Activated CD8-positive, alpha-beta memory T cell treated with anti-CD3 and anti-CD28 coated beads, Interleukin-2, amount 50 U/mL, for 4 hours (primary cell): ENCODE measurements around the gene DOCK1.

Experiments
- DNase-seq: peaks from one replicate; pipeline ENCODE4 v3.0.0-alpha.2; 2020

The DOCK1 gene

DNA sequence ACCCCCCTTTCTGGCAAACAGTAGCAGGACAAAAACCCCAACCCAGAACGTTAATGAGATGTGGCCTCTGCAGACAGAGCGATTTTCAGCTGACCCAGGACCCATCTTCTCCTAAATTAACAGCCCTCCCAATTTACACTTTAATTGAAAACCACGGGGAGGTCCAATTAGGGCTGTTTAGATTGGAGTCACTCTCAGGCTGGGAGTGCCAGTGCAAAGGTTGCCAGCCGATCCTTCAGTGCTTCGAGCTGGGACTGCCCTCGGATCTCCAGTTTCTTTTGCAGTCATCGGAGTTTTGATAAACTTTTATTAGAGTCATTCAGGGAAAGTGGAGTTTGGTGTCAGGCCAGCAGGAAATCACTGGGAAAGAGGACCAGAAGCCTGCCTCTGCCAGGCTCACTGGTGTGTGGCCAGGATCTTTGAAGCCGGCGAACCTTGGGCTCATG lies 108.0 kb downstream of the DOCK1 start:
- DNase-seq, result no peak

DNA sequence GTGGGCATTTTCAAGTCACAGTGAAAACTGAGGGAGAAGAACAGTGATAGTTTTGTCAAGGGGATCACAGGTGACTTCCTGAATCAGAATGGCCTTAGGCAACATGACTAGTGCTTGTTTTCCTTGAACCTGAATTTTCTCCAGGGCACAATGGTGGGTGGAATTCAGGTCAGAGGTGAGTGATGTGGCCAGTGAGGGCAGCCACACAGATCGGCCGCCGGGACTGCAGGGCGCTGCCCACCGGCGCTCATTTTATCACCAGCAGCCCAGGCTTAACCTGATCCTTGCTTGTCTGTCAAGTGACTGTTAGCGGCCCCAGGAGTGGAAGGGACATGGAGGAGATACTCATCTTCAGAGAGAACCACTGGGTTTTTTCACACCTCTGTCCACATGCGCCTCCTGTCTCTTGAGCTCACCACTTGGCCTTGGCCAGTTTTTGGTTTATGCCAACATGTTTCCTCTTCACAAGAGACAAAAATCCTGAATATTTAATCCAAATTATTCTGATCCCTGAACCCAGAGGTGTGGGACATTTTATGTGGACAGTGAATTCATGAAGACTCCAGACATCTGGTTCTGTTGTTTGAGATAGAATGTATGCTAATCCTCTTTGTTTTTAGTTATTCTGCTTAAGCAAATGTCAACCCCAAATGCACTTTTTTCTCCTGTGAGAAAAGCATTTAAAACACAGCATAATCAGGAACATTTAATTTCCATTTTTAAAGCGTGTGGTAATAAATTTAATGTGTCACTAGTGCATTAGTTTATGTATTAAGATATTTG lies 108.7 kb downstream of the DOCK1 start:
- no peak for DNase-seq

DNA sequence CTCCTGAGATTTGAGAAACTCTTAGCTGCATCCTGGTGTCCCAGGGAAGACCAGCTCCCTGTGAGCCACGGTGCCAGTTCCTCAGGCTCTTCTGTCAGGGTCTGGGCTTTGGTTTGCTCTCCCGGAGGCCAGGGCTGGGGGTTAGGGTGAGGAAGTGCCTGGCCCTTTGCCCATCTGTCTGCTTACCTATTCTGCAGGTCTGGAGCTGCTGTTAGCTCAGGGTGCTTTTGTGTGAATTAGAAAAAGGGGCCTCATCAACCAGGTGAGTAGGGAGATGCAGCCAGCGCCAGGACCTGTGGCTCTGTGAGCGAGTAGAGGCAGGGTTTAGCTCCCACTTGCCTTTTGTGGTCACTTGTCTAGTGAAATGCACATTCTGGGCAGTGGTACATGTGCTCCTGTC lies 109.4 kb downstream of the DOCK1 start:
- no peak for DNase-seq

DNA sequence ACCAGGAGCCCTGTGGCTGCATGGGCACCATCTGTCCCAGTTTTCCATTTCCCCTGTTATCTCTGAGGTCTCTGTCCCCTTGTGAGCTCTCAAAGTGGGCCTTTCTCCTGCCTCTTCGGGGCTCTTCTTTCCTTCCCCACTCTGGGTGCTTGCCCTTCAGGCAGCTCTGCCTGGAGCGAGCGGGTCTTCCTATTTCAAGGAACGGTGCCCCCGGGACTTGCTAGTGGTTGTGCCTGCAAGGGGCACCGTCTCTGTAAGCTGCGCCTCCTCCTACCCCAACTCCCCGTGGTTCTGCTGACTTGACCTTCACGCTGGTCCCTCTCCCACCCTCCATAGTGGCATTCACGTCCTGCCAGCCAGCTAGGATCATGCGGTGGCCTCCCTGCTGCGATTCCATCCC lies 110.1 kb downstream of the DOCK1 start:
- no peak for DNase-seq

DNA sequence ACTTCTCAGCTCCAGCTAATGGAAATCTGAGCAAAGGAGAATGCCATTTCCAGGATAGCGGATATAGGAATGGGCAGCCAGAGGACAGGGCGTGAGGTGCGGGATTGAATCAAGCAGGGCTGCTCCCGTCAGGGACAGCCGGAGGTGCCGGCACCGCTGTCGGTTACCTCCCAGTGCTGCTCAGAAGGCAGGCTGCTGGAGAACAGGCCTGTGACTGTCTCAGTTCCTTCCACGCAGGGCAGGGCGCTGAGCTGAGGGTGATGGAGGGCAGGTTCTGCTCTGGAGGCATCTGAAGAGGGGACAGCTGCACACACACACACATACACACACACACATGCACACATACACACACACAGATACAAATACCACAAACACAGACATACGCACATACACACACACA lies 111.1 kb downstream of the DOCK1 start:
- DNase-seq, result no peak

DNA sequence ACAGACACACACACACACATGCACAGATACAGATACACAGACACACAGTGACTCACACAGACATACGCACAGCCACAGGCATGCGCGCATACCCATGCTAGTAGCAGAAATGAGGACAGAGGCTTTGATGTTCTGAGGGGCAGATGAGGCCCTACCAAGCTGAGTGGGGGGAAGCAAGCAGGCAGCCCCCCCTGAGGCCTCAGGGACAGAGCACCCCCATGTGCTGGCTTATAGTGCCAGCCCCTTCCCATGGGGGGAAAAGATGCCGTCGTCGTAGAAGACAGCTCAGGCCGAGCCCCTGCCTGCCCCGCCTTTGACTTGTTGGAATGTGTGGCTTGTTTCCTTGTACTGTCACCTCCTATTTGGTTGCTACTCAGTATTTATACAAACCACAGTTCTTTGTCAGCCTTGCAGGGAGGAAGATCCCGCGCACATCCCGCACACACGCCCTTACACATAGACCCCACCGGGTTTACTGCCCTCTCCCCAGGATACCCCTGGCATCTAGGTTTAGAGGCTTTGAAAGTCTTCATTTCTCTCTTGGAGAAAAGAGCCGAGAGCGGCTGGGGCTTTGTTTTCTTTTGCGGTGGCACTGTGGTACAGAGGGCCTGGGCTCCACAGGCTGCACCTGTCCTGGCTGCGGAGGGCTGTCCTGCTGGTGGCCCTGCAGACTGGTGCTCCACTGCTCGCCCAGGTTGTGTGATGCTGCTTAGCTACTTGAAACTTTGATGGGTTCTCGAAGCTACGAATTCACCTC lies 112.5 kb downstream of the DOCK1 start:
- no peak for DNase-seq

DNA sequence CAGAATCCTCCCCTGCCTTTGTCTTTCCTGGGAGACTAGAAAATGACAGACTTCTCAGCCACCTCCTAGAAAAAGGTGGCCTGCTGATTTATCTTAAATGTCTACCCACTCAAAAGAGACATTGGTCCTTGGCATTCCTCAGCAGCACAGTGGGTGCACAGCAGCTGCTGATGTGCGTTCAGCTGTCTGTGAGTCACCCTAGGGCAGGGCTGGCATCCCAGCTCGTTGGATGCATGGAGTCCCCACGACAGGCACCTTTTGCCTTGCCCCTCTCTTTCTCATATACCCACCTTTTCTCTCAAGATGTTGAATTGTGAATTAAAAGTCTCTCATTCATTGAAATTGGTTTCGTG lies 113.0 kb downstream of the DOCK1 start:
- DNase-seq, result no peak

DNA sequence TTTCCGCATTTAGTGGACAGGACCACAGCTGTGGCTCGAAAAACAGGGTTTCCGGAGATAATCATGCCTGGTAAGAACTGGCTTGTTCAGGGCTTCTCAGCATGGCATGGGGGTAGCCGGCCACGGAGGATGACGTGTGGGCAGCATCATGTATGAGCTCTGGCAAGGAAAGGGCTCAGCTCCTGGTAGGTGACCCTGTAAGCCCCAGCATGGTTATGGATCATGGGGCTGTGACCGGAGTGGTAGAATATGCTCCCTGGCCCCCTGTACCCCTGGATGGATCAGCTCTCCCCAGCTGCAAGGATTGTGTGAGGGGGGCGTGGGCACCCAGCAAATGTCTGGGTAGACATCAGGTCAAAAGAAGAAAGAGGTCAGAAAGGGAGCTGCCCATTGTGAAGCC lies 113.5 kb downstream of the DOCK1 start:
- no peak for DNase-seq

DNA sequence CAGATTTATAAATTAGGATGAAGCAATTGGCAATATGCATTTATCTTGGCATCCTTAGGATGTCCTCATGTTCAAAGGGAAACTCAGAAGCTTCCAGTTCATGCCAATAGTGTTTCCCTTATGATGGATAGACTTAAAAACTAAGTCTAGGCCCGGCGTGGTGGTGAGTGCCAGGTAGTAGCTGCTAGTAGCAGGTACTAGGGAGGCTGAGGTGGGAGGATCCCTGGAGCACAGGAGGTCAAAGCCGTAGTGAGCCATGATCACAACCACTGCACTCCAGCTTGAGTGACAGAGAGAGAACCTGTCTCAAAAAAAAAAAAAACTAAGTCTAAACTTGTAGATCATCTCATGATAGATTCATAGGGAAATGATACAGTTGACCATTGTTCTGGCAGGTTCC lies 115.0 kb downstream of the DOCK1 start:
- no peak for DNase-seq

DNA sequence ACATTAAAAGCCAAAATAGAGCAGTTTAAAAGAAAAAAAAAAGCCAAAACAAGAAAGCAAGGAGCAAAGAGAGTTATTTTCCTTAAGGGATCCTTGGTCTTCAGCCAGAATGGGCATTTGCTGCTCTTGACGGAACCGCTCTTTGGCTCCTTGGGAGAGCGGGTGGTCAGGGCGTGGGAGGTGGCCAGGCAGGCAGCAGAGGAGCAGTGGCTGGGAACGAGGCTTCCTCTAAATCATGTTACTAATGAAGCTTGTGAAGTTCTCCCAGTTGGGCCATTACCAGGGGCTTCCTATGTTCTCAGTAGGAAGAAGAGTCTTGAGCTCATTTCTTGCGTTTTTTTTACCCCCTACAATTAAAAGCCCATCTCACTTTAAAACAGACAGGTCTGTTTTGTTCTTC lies 116.6 kb downstream of the DOCK1 start:
- no peak for DNase-seq

DNA sequence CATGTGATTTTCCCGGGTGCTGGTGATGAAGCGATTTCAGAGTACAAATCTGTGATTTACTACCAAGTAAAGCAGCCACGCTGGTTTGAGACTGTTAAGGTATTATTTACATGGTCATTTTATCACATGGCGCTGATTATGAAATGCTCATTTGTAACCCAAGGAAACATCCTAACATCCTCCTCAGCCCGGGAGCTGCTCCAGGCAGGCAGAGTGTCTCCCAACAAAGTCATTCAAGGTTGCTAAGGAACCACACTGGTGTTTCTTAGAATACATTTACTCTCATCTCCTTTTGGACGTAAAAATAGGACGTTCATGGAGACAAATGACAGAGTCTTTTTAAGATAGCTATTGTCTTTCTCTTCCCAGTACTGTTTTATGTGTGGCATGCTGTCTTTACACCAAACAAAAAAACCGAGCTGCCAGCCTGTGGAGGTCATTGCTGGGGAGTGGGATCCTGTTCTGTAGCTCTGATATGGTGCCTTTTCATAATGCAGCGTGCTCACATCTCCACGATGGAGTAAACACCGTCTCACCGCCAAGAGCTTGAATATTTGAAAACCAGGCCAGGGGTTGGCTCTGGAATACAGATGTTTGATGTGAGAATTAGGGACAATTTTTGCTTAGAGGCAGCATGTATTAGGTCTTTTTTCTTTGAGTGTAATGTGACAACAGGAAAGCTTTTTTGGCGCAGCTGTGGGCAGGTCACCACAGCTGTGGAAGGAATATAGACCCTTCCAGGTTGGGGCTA lies 119.6 kb downstream of the DOCK1 start:
- no peak for DNase-seq

DNA sequence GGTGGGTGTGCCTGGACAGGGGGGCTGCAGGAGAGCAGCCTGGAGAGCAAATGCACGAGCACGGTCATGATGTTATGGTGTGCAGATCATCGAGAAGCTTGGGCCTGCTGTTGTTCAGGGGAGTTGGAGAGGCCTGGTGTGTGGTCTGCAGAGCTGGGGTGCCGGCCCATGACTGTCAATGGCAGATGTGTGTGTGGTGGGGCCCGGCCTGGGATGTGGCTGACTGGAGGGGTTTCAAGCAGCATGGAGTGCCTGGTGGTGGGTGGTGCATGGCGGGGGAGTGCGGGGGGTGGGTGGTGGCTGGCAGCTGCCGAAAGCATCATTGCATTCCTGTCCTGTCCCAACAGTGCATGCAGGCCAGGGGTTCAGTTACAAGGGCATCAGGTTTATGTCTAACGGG lies 122.6 kb downstream of the DOCK1 start:
- no peak for DNase-seq

DNA sequence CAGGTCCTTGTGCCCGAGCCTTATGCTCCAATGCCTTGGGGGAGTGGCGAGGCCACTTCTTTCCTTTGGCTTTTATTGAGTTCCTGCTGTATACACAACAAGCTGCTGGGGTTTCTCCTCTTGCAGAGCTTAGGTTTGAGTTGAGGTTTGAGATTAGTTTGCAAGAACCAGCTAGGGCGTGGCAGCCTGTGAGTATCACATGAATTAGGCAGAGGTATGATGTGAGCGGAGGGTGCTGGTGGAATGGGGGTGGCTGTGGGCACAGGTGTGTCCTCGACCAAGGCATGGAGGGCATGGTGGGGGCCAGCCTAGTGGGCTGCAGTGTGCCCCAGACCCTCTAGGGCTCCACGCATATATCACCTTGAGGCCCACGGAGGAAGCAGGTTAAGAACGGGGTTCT lies 123.3 kb downstream of the DOCK1 start:
- no peak for DNase-seq

DNA sequence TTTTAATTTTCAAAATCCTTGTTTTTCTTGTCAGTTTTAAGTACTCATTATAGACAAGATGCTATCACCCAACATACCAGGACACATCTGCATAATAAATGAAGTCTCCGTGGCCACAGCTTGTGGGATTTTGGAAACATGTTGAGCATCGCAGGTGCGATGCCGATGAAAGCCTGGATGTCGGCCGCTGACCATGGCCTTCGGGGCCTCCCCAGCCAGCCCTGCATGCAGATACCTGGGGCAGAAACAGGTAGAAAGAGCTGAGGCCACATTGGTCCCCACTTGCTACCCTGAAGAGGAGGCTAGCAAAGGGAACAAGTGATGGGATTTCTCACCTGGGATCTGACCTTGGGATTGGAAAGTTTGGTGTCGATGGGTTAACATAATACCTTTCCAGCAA lies 123.8 kb downstream of the DOCK1 start:
- DNase-seq, result no peak

DNA sequence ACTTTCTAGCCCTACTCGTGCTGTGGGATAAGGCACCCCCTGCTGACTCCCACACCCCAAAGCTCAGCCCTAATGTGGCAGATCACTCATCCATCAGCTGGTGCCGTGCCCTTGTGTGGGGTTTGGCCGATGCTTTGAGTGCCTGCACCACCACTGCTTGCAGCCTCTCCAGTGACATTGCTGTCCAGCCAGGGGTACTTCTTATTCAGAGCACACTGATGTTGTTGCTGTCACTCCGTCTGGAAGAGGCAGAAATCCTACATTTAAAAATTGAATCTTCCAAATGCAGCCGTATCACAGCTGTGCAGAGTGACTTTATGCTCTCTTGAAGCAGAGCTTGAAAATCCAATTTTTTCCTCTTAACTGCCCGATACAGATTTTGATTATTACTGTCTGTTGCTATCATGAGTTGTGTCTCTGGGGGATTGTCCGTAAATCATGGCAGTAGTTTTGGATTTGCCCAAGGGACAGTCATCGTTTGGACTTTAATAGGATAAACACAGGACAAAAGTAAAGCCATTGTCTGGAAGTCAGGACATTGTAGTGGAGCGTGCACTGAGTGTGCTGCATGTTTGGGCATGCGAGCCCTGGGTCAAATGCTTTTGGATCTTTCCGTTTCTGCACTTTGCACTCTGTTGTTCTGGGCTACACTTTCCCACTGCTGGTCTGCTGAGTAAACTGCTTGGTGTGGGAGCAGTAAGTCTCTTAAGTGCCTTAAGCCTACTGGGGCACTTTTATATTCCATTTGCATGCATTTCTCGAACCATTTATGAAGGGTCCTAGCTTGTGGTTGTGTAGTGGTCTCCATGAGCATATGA lies 128.2 kb downstream of the DOCK1 start:
- DNase-seq, result no peak

DNA sequence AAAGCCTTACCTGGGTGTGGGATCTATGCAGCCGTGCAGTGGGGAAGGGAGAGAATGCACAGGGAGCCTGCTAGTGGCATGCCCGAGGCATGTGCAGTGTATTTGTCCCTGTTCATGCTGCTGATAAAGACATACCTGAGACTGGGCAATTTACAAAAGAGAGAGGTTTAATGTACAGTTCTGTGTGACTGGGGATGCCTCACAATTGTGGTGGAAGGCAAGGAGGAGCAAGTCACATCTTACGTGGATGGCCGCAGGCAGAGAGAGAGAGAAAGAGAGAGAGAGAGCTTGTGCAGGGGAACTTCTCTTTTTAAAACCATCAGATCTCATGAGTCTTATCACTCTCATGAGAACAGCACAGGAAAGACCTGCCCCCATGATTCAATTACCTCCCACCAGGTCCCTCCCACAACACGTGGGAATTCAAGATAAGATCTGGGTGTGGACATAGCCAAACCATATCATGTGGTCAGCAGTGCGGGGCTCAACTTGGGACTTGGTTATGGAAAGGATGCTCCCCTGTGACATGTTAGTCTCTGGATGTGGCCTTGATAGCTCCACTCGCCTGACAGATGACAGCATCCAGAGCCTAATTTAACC lies 128.9 kb downstream of the DOCK1 start:
- DNase-seq, result no peak

DNA sequence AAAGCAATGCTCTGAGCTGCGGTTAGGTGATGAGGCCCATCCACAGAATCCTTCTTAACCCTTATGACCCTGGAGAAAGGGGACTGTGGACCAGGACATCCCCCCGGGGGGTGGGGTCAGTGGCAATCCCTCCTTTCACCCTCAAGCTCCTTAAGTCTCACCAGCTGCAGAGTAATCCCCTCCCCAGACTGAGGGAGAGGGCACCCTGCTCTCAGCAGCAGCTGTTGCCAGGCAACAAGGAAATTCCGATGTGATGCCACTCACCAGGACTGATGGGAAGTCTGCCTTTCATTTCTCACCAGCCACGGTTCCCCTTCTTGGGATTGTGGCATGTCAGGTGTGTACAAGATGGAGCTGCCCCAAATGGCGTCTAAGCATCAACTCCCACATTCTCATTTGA lies 129.6 kb downstream of the DOCK1 start:
- DNase-seq, result no peak

DNA sequence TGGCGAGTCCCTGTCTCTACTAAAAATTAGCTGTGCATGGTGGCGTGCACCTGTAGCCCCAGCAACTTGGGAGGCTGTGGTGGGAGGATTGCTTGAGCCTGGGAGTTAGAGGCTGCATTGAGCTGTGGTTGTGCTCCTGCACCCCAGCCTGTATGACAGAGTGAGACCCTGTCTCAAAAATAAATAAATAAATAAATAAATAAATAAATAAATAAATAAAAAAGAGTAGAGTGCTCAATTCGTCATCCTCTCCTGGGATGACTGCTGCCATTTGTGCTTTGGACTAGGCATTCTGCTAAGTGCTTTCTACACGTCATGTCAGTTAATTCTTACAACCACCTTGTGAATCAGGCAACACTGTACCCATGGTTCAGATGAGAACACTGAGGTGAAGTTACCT lies 130.6 kb downstream of the DOCK1 start:
- no peak for DNase-seq

DNA sequence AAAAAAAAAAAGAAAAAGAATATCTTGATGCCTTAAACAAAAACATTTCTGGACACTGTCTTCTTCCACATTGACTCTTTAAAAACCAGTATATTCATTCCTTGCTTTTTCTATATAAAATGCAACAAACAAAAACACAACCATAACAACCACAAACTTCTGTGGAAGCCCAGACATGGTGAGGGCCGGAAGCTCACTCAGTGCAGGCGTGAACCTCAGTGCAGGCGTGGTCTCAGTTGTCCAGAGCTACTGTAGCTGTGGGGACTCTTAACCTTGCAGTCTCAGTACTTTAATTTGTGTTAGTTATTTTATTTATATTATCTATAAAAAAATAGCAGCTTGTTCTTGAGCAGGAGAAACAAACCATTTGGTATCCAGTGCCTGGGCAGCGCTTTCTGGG lies 131.8 kb downstream of the DOCK1 start:
- DNase-seq, result no peak

DNA sequence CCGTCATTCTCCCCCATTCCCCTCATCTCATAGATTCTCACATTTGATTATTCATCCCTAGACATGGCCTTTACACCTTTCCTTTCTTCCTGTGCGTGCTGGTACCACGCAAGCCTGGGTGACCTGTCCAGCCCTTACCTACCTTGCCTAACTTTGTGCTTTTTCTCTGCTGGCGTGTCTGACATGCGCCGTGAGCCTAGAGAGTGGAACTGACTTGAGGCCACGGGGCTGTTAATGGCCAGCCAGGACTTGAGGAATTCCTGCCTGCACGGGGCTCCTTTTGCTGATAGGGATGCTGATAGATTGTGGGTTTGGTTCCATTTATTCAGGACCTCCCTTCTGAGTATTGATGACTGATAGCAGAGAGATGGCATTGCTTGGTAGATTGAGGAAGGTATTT lies 134.2 kb downstream of the DOCK1 start:
- DNase-seq, result no peak

DNA sequence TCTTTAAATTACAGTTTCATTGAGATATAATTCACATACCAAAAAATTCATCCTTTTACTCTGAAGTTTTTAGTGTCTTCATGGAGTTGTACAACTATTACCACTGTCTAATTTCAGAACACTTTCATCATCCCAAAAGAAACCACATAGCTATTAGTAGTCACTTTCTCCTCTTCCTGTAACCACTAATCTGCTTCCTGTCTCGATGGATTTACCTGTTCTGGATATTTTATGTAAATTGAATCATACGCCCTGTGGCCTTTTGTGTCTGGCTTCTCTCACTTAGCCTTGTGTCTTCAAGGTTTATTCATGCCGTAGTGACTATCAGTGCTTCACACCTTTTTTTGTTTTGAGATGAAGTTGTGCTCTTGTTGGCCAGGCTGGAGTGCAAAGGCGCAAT lies 135.5 kb downstream of the DOCK1 start:
- DNase-seq, result no peak

DNA sequence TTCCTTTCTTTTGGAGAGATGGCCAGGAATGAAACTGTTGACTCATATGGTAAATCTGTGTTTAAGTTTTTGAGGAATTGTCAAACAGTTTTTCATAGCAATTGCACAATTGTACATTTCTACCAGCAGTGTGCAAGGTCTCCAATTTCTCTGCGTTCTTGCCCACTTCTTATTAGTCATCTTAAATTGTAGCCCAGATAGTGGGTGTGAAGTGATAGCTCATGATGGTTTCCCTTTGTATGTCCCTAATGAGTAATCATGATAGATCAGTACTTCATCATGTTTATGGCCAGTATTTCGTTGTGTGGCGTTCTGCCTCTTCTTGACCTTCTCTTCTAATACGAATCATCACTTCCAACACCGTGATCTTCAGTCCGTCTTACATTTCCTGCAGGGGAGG lies 136.3 kb downstream of the DOCK1 start:
- no peak for DNase-seq

DNA sequence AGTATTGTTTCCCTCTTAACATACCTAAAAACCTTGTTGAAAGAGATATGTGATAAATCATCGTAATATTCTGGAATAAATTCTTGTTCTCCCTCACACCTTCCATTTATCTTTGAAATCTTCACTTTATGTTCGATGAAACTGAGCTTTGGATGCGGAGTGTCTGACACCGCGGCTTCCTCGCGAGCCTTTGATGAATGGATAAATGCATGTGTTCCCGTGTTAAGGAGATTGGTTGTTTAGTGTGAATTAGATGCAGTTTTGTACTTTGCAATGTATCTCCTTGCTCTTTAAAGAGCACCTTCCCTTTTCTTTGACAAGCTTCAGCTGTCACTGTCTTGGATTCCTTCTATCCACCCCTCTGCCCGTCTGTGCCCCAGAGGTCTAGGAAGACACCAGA lies 138.1 kb downstream of the DOCK1 start:
- DNase-seq, result no peak
